NCI-H2227 (cell line): ENCODE measurements around the gene VMAC.
"Not testable (repeated sequence)": the region's sequence is repeated elsewhere in the genome, so short reads cannot be mapped to it uniquely, and the experiment has no call there.

Experiments used
- DNase-seq: peaks from one replicate; lab custom pipeline; 2025; ENCODE audit not compliant: unreplicated experiment; lab: John Stamatoyannopoulos, UW

Gene VMAC, protein sequence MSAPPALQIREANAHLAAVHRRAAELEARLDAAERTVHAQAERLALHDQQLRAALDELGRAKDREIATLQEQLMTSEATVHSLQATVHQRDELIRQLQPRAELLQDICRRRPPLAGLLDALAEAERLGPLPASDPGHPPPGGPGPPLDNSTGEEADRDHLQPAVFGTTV

DNA sequence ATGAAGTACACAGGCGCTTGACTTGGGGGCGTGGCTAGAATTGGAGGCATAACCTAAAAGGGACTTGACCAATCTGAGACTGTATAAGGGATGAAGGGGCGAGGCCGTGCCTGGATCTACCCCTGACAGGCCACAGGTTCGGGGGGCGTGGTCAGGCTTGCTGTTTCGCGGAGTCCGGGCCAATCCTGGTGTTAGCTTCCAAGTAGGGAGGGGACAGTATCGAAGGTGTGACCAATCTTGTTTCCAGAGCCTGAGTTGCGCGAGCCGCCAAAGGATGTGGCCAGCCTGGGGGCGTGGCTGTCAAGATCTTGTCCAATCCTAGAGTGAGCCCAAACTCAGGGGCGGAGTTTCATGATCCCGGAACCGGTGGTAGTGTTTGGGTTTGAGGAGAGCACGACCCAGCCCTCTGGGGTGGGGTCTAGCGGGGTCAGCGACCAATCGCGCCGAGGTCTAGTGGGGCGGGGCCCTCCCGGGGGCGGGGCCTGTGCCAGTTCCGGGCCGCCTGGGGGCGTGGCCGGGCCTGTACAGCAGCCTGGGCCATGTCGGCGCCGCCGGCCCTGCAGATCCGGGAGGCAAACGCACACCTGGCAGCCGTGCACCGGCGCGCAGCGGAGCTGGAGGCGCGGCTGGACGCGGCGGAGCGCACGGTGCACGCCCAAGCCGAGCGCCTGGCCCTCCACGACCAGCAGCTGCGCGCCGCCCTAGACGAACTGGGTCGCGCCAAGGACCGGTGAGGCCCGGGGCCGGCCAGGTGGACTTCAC lies at the start of gene VMAC:
TSS of gene VMAC (plus strand) at position 521 of the 762 bp plus-strand sequence. CDS start at position 540, 19 bp downstream.
- DNase-seq = peak; percentile 99

DNA sequence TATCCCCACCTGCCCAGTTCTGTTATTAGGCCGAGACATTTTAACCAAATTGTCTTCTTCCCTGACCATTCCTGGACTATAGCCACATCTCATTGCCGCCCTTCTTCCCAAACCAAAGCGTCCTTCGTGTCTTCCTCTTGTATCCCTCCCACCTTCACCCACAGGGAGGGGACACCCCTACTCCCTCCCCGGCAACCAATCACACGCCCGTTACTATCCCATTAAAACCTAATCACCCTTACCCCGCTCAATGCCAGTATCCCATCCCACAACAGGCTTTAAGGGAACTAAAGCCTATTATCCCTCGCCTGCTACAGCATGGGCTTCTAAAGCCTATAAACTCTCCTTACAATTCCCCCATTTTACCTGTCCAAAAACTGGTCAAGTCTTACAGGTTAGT lies 49.5 kb upstream of the VMAC start:
- not testable (repeated sequence) for DNase-seq

DNA sequence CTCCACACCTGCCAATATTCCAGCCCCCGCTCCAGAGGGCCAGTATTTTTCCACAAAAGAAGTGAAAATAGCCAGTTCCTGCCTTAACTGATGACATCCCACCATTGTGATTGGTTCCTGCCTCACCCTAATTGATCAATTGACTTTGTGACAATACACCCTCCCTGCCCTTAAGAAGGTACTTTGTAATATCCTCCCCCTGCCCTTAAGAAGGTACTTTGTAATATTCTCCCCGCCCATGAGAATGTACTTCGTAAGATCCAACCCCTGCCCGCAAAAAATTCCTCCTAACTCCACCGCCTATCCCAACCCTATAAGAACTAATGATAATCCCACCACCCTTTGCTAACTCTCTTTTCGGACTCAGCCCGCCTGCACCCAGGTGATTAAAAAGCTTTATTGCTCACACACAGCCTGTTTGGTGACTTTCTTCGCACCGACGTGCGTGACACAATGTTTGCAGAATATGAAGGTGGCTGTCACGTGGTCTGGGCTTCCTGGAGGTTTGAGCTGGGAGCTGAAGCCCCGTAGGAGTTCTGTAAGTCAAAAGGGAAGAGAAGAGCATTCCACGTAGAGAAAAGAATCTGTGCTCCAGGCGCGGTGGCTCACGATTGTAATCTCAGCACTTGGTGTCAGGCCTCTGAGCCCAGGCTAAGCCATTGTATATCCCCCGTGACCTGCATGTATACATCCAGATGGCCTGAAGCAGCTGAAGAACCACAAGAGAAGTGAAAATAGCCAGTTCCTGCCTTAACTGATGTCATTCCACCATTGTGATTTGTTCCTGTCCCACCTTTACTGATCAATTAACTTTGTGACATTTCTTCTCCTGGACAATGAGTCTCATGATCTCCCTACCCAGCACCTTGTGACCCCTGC lies 47.2 kb upstream of the VMAC start:
- DNase-seq = no peak

DNA sequence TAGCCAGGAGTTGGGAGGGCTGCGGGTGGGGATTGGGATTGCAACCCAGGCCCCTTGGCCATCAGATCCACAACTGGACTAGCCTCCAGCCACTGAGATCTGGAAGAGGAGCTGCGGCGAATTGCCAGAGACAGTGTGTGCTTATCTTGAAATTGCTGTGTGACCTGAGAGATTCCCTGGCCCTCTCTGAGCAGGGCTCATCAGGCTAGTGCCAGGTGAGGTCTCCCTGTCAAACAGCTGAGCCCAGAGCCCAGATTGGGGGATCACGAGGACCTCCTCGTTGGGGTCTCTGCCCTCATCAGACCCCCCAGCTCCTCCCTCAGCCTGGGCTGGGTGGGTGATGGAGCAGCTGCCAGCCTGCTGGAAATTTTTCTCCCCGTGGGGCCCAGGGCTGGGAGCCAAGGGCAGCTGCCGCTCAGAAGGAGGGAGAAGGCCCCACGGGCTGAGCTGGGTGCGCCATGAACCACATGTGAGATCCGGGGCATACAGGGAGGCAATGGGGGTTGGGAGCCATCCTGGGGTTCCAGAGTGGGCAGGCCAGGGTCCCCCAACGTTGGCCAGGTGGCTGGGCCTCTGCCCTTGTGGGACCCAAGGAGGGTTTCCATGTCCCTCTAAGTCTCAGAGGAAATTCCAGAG lies 41.5 kb upstream of the VMAC start:
- no peak for DNase-seq

DNA sequence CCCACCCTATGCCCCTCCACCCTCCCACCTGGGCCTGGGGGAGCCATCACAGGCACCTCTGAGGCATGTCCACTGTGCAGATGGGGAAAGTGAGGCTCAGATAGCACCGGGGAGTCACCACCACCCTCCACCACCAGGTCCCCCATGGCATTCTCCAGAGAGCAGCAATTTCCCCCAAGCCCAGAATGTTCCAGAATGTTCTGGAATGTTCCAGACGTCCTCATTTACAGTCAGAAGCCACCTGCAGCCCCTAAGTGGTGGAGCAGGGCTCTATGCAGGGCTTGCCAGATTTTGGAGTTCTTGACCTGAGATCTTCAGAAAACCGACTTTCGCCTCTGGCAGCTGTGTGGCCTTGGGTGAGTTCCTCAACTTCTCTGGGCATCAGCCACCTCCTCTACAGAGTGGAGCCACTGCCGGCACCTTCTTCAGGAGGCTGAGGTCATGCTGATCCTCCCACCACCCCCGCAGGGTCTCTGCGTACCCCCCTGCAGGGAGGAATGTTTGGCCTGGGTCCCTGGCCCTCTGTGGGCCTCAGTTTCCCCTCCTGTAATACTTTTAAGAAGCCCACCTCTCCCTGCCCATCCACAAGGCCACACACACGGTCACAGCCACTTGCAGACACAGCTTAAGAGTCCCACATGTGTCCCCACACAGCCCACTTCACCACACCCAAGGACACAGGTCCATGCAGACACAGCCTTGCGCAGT lies 40.5 kb upstream of the VMAC start:
- no peak for DNase-seq

DNA sequence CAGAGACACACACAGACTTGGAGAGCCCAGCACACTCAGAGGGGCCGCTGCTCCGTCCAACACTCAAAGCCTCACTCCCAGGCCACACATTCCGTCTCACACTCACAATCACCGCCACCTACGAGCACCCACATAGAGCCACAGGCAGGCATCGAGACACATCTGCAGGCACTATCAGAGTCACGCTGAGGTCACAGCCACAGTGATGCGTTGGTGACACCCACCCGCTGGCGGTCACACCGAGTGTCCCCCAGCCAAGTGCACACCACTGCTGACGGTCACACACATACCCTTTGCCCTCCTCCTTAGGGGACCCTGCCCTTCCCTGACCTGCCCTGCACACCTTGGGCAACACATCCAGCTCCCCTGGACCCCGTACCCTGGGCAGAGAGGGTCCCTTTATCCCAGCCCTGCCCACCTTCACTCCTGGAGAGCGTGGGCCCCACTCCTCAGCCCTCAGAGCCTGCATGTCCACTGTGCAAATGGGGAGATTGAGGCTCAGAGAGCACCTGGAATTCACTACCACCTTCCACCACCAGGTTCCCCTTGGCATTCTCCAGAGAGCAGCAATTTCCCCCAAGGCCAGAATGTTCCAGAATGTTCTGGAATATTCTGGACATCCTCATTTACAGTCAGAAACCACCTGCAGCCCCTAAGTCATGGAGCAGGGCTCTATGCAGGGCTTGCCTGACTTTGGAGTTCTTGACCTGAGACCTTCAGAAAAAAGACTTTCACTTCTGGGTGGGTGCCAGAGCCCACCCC lies 39.8 kb upstream of the VMAC start:
- DNase-seq = no peak

DNA sequence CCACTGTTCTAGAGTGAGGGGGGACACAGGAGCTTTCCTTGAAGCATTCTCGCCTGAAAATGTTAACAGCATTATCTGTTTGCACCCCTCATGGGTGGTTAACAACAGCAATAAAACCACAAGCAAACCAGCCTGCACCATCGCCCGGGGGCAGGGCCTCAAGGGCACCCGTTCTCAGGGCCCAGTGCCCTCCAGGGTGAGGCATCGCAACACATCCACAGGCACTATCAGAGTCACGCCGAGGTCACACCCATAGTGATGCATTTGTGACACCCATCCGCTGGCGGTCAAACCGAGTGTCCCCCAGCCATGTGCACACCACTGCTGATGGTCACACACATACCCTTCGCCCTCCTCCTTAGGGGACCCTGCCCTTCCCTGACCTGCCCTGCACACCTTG lies 38.9 kb upstream of the VMAC start:
- DNase-seq = no peak

DNA sequence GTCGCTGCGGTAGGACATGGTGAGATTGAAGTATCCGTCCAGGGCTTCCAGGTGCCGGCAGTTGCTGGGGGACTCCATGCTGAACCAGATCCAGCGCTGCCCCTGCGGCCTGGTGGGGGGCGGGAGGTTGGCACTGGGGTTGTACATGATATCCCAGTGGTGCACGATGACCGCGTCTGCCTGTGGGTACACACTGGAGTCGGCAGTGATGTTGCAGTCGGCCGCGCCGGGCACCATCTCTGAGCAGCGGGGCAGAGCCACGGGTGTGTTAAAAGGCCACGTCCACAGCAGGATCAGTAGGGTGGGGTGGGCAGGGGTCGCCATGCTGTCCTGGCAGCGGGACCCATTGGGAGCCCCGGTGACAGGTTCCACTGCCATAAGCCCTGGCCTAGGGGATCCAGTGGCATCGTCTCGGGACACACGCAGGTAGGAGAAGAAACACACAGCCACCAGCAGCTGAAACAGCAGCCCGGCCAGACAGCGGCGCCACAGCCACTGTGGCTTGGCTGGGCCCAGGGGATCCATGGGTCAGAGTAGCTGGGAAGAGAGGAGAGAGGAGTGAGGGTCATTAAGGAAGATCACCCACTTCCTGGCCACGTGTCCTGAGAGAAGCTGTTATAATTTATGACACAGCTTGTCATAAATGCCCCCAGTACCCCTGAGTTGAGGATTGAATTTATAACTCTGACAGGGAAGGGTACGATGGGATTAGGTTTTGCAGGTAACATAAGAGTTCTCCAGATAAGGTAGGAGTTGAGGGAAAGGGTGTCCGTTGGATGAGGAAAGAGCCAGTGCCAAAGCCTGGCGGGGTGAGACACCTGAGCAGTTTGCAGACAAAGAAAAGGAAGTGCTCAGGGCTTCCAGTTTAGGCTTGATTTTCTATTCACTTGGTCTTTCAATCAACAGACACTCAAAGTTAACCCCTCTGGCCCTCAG lies 37.2 kb upstream of the VMAC start:
- no peak for DNase-seq

DNA sequence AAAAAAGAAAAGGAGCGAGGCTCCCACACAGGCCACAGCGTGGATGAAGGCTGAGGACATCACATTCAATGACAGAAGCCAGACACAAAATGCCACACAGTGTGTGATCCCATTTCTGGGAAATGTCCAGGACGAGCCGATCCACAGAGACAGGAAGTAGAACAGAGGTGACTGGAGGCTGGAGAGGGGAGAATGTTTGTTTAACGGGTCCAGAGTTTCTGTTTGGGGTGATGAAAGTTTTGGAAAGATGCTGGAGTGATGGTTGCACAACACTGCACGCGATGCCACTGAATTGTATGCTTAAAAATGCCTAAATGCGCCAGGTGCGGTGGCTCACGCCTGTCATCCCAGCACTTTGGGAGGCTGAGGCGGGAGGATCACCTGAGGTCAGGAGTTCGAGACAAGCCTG lies 33.7 kb upstream of the VMAC start:
- DNase-seq = no peak

DNA sequence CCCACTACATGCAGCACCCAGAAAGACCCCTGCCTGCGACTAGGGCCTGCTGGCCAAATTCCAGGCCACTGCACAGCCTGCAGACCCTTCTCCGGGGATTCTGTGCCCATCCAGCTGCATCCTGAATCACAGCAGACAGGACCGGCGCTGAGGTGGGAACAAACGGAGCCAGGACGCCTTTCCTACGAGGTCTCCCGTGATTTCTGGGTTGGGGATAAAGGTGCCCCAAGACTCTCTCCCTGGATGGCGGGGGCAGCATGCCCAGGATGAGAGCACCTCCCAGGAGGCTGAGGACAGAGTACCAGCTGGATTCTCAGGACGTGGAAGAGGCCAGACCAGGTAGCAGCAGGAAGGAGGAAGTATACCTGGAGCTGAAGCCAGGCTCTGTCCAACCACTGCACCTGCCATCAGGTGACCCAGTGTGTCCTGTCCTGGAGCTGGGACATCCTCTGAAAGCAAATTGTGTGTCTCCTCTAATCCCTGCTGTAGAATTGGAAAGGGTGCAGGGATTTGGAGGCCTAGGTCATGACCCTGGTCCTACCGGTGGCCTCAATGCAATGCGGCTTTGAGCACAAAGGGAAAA lies 31.0 kb upstream of the VMAC start:
- DNase-seq = no peak

DNA sequence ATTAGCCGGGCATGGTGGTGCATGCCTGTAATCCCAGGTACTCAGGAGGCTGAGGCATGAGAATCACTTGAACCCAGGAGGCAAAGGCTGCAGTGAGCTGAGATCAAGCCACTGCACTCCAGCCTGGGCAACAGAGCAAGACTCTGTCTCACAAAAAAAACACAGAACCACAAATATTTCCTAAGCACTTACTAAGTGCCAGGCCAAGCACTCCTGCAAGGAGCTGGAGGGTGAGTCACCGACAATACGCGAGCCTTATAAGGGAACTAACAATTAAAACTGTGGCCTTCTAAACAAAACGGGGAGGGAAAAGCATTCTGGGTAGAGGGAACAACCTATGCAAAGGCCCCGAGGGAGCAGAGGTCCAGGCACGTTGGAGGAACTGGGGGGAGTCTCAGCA lies 30.2 kb upstream of the VMAC start:
- not testable (repeated sequence) for DNase-seq

DNA sequence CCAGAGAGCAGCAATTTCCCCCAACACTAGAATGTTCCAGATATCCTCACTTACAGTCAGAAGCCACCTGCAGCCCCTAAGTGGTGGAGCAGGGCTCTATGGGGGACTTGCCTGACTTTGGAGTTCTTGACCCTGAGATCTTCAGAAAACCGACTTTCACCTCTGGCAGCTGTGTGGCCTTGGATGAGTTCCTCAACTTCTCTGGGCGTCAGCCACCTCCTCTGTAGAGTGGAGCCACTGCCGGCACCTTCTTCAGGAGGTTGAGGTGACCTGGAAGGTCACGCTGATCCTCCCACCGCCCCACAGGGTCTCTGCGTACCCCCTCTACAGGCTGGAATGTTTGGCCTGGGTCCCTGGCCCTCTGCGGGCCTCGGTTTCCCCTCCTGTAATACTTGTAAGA lies 27.2 kb upstream of the VMAC start:
- no peak for DNase-seq

DNA sequence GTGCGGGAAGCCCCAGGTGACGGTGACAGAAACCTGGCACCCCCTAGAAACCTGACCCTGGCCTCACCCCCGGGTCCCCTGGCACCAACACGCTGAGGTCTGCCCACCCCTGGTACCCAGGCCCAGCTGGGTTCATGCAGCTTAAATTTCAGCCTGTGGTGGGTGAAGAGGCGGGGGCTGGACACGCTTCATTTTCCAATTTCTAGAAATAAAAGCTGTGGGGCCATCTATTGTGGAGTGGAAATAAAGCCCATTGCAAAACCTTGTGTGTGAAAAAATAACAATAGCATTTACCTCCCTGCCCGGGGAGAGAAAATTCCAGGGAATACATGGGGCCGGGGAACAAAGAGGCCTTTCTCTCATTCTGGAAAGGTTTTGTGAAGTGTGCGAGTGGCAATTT lies 26.8 kb upstream of the VMAC start:
- DNase-seq = no peak

DNA sequence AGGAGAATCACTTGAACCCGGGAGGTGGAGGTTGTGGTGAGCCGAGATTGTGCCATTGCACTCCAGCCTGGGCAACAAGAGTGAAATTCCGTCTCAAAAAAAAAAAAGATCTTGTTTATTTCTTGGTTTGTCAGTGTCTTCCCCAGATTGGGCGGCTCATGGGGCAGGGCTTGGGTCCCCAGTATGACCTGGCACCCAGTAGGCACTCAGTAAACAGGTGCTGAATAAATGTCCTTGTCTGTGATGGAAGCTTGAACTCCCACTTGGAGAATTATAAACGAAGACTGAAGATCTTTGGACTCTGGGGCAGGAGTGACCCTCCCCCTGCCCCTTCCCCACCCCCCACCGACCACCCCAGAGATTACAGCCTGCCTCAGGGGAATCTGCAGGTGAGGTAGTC lies 24.5 kb upstream of the VMAC start:
- no peak for DNase-seq

DNA sequence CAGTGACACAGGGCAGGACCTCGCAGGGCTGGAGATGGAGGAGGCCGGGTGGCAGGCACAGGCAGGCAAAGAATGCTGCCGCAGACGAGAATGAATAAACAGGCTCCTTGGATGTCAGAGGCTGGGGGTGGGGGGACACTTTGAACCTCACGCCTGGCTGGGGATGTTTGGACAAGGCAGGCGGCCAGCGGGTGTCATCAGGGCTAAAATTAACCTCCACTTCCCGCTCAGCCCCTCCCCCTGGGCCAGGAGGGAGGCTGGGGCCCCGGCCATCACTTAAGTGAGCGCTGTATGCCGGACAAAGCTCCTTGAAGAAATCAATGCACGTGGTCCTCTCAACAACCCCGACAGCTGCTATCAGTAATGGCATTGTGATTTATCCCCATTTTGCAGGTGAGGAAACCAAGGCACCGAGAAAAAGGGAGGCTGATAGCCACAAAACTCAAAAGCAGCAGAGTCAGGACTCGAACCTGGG lies 24.0 kb upstream of the VMAC start:
- peak; percentile 32 for DNase-seq

DNA sequence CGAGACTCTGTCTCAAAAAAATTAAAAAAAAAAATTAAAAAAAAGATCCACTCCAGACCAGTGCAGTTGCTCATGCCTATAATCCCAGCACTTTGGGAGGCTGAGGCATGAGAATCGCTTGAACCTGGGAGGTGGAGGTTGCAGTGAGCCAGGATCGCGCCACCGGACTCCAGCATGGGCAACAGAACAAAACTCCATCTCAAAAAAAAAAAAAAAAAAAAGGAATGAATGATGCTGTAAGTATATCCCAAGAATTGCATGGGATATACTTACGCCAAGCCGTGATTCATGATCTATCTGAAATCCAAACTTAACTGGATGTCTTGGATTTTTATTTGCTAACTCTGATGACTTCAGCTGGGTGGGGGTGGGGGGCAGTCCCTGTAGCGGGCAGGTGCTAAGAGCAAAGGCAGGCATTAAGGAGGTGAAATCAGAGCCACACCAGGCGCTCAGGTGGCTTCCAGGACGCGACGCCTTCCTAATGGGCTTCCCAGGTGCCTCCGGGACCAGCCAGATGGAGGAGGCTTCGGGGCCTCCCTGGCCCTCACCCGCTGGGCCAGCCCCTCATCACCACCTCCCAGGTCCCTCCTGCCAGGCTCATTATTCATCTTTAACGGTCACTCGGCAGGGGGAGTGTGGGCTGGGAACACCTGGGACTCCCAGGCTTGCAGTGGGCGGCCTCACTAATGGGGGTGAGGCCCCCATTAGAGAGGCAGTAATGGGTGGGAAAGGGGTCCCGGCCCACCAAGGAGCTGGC lies 23.0 kb upstream of the VMAC start:
- no peak for DNase-seq

DNA sequence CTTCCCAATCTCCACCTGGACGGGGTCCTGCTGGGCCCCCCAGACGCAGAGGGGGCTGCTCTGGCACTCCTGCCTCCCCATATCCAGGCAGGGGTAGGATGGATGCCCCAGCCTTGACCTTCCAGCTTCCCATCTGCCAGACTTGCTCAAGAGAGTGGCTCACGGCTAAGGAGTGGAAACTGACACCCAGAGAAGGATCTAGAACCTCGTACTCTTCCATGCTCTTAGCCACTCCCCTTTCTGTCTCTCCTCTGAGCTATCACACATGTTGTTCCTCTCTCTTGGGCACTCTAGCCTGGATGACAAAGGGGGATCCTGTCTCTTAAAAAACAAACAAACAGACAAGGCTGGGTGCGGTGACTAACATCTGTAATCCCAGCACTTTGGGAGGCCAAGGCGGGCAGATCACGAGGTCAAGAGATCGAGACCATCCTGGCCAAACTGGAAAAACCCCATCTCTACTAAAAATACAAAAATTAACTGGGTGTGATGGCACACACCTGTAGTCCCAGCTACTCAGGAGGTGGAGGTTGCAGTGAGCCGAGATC lies 22.2 kb upstream of the VMAC start:
- no peak for DNase-seq
